Liver (tissue), 9 donors: Measurements from ENCODE around the gene KLF15. TPM values are rescaled to one million over a fixed set of nuclear protein-coding genes. Genes with fewer than 3 reads are reported as not detected.

Source experiments
- DNase-seq: peaks from one replicate; pipeline ENCODE4 v3.0.0-alpha.2; 2017; ENCODE audit warnings: low spot score
- H3K27ac ChIP-seq, 2 donors: one replicate each; pipeline ENCODE4 v1.7.0; 2013; ENCODE audit warnings: inconsistent platforms in 2 of 2, low read length in 2 of 2, control low read depth in 1 of 2, low read depth in 1 of 2, mild to moderate bottlenecking in 1 of 2
- H3K27me3 ChIP-seq, 4 donors: one replicate each; pipeline versions ENCODE4 v1.6.1 to v1.7.0; 2013; ENCODE audit warnings: low read length in 3 of 4, inconsistent platforms in 1 of 4, mild to moderate bottlenecking in 1 of 4, moderate library complexity in 1 of 4; ENCODE audit not compliant: control insufficient read depth in 4 of 4, insufficient read depth in 4 of 4
- H3K36me3 ChIP-seq, 4 donors: one replicate each; pipeline versions ENCODE4 v1.6.1 to v1.7.0; 2013; ENCODE audit warnings: low read length in 3 of 4, mild to moderate bottlenecking in 3 of 4, low read depth in 1 of 4, moderate library complexity in 1 of 4; ENCODE audit not compliant: control insufficient read depth in 4 of 4, insufficient read depth in 3 of 4
- H3K4me1 ChIP-seq, 4 donors: one replicate each; pipeline versions ENCODE4 v1.6.1 to v1.7.0; 2013; ENCODE audit warnings: low read length in 3 of 4, mild to moderate bottlenecking in 3 of 4, moderate library complexity in 1 of 4; ENCODE audit not compliant: control insufficient read depth in 4 of 4, insufficient read depth in 4 of 4
- H3K4me3 ChIP-seq, 3 donors: one replicate each; pipeline versions ENCODE4 v1.6.1 to v1.7.0; 2013; ENCODE audit warnings: low read length in 3 of 3, control low read depth in 1 of 3, low read depth in 1 of 3, mild to moderate bottlenecking in 1 of 3
- H3K9ac ChIP-seq, 2 donors: one replicate each; pipeline ENCODE4 v1.7.0; 2013; ENCODE audit warnings: low read length in 2 of 2, mild to moderate bottlenecking in 2 of 2, moderate library complexity in 2 of 2, control low read depth in 1 of 2, low read depth in 1 of 2
- H3K9me3 ChIP-seq, 4 donors: one replicate each; pipeline versions ENCODE4 v1.6.1 to v1.7.0; 2013; ENCODE audit warnings: low read length in 3 of 4; ENCODE audit not compliant: control insufficient read depth in 4 of 4
- ATF3 ChIP-seq: IDR thresholded peaks from 2 replicates; pipeline ENCODE4 v1.6.1; 2016; ENCODE audit warnings: antibody characterized with exemption
- EGR1 ChIP-seq, 2 donors: IDR thresholded peaks; 2 replicates each; pipeline ENCODE4 v1.6.1; 2016 to 2018; ENCODE audit warnings: antibody characterized with exemption in 2 of 2, low read depth in 2 of 2
- FOXA1 ChIP-seq: IDR thresholded peaks from 2 replicates; pipeline ENCODE4 v1.6.1; 2016; ENCODE audit warnings: antibody characterized with exemption
- FOXA2 ChIP-seq: IDR thresholded peaks from 2 replicates; pipeline ENCODE4 v1.6.1; 2016; ENCODE audit warnings: antibody characterized with exemption
- GABPA ChIP-seq, 2 donors: IDR thresholded peaks in 1 of 2; conservative IDR thresholded peaks in 1 of 2; 2 replicates each; pipeline ENCODE4 v1.6.1; 2016; ENCODE audit warnings: antibody characterized with exemption in 2 of 2, mild to moderate bottlenecking in 1 of 2, moderate library complexity in 1 of 2
- HNF4A ChIP-seq, 2 donors: conservative IDR thresholded peaks; 2 replicates each; pipeline ENCODE4 v1.6.1; 2016; ENCODE audit warnings: antibody characterized with exemption in 2 of 2, mild to moderate bottlenecking in 2 of 2
- JUND ChIP-seq, 2 donors: IDR thresholded peaks; 2 replicates each; pipeline ENCODE4 v1.6.1; 2016; ENCODE audit warnings: antibody characterized with exemption in 2 of 2
- NR2F2 ChIP-seq: IDR thresholded peaks from 2 replicates; pipeline ENCODE4 v1.6.1; 2016; ENCODE audit warnings: antibody characterized with exemption
- RAD21 ChIP-seq, 2 donors: IDR thresholded peaks; 2 replicates each; pipeline ENCODE4 v1.6.1; 2016; ENCODE audit warnings: antibody characterized with exemption in 2 of 2, mild to moderate bottlenecking in 2 of 2
- REST ChIP-seq: IDR thresholded peaks from 2 replicates; pipeline ENCODE4 v1.6.1; 2016; ENCODE audit warnings: antibody characterized with exemption, mild to moderate bottlenecking
- RXRA ChIP-seq, 2 donors: IDR thresholded peaks; 2 replicates each; pipeline ENCODE4 v1.6.1; 2017 to 2018; ENCODE audit warnings: antibody characterized with exemption in 2 of 2, mild to moderate bottlenecking in 1 of 2
- SP1 ChIP-seq: IDR thresholded peaks from 2 replicates; pipeline ENCODE4 v1.6.1; 2018; ENCODE audit warnings: antibody characterized with exemption, mild to moderate bottlenecking
- TAF1 ChIP-seq: conservative IDR thresholded peaks from 2 replicates; pipeline ENCODE4 v1.6.1; 2016; ENCODE audit warnings: antibody characterized with exemption, mild to moderate bottlenecking
- YY1 ChIP-seq: IDR thresholded peaks from 2 replicates; pipeline ENCODE4 v1.6.1; 2016; ENCODE audit warnings: antibody characterized with exemption, mild to moderate bottlenecking
- WGBS: extraction: QIAGEN DNeasy Blood & Tissue Kit; methylation state at CpG from one replicate; pipeline ENCODE4 v1.1.7; 2013; 5-methylcytosine and 5-hydroxymethylcytosine counted together
- polyA plus RNA-seq, 2 donors: library from polyadenylated mRNA; stranded (reverse) in 1 of 2; unstranded in 1 of 2; fragments of 200-250 nt in 1 of 2; fragments of >200 nt in 1 of 2; fragmentation: Nextera tagmentation in 1 of 2; extraction: Ambion mirVana in 1 of 2; gene quantifications; one replicate each; pipeline versions ENCODE4 v1.2.1 to v1.2.3, GENCODE V29; 2013 to 2015
- total RNA-seq, 2 donors: library from RNA; depleted of rRNA; stranded (reverse); fragments of >200 nt; gene quantifications; one replicate each; pipeline ENCODE4 v1.2.3, GENCODE V29; 2014
- TF ChIP-seq, protein P1 (sequence below): IDR thresholded peaks from 2 replicates; pipeline ENCODE4 v1.6.1; 2016; ENCODE audit warnings: antibody characterized with exemption
- donor health status: healthy.
- donor health status: healthy.
- donor health status: healthy.
- donor health status: healthy.
- donor health status: healthy.

KLF15 gene
- total and polyA plus RNA-seq, 4 donors = 21.4 to 103 (median 49.3) TPM

DNA sequence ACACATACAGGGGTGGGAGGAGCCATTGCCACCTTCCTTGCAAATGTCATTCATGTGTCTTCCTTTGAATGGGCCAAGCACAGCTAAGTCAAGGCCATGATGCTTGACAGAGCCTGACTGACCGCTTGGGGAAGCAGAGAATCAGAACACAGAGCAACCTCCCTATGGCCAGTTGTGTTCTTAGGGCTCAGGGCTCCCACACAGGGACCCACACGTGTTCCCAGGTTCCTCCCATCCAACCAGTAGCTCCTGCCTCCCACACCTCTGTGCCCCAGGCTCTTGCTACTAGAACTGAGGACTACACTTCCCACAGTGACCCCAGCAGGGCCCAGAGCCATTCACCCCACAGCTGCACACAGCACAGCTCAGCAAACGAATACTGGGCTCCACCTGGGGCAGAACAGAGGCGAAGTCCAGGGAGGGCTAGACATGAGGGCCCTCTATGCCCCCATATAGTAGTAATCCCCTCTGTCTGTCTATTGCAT lies 42.9 kb downstream of the KLF15 start:
- DNase-seq = no peak
- 67% methylated on average over 4 of the region's 4 CpGs for WGBS

GRCh38 chr3:126313580-126314304 lies 43.5 kb downstream of the KLF15 start:
- 83% methylated on average over 6 of the region's 6 CpGs for WGBS
- TF ChIP-seq EGR1 (IDR thresholded peaks at IDR 0.05; ENCODE audit: low read depth in 2 of 2) (no peak), YY1 (no peak), GABPA (IDR thresholded peaks at IDR 0.05 in 1 of 2, conservative IDR thresholded peaks at IDR 0.05 in 1 of 2) (no peak), ATF3 (no peak)
- no peak for DNase-seq

More for the DNA sequence above, 42.9 kb downstream of the KLF15 start:
- Histone ChIP-seq H3K36me3 (no peaks in the 10 kb centered on the region), H3K27ac (no peak overlapping the region), H3K9ac (no peak overlapping the region), H3K4me3 (no peak overlapping the region), H3K27me3 (no peaks in the 10 kb centered on the region), H3K9me3 (no peaks in the 10 kb centered on the region), H3K4me1 (no peaks in the 10 kb centered on the region)
- TF ChIP-seq EGR1 (IDR thresholded peaks at IDR 0.05; ENCODE audit: low read depth in 2 of 2) = no peak

DNA sequence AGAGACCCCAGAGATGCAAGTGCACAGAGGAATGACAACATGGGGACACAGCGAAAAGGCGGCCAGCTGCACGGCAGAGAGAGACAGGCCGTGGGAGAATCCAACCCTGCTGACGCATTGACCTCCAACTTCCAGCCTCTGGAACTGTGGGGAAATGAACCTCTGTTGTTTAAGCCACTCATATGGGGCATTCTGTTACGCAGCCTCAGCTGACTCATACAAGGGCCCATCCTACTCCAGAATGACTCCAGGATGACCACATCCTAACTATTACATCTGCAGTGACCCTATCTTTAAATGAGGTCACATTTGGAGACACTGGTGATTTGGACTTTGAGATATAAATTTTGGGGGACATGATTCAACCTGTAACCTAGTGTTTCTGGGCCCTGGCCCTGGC lies 44.0 kb downstream of the KLF15 start:
- no peaks in the 10 kb centered on the region for H3K9me3 ChIP-seq
- H3K9ac ChIP-seq = no peak overlapping the region
- TF ChIP-seq GABPA (IDR thresholded peaks at IDR 0.05 in 1 of 2, conservative IDR thresholded peaks at IDR 0.05 in 1 of 2) = no peak
- no peak for TF ChIP-seq HNF4A (conservative IDR thresholded peaks at IDR 0.05)
- no peak for TF ChIP-seq SP1
- no peak for TF ChIP-seq EGR1 (IDR thresholded peaks at IDR 0.05; ENCODE audit: low read depth in 2 of 2)
- TF ChIP-seq NR2F2 = no peak
- no peak for TF ChIP-seq TAF1
- H3K4me1 ChIP-seq = no peaks in the 10 kb centered on the region
- H3K4me3 ChIP-seq = no peak overlapping the region
- H3K27ac ChIP-seq = no peak overlapping the region
- 97% methylated on average over 6 of the region's 6 CpGs for WGBS
- no peaks in the 10 kb centered on the region for H3K27me3 ChIP-seq
- no peaks in the 10 kb centered on the region for H3K36me3 ChIP-seq
- DNase-seq = no peak

More at GRCh38 chr3:126313580-126314304, 43.5 kb downstream of the KLF15 start:
- Histone ChIP-seq H3K9me3 (no peaks in the 10 kb centered on the region), H3K27me3 (no peaks in the 10 kb centered on the region), H3K27ac (no peak overlapping the region), H3K36me3 (no peaks in the 10 kb centered on the region), H3K4me3 (no peak overlapping the region), H3K9ac (no peak overlapping the region), H3K4me1 (no peaks in the 10 kb centered on the region)

GRCh38 chr3:126312341-126312740 lies 44.9 kb downstream of the KLF15 start:
- no peaks in the 10 kb centered on the region for H3K27me3 ChIP-seq
- no peaks in the 10 kb centered on the region for H3K4me1 ChIP-seq
- H3K36me3 ChIP-seq = no peaks in the 10 kb centered on the region
- H3K27ac ChIP-seq = no peak overlapping the region
- TF ChIP-seq, protein P1, sequence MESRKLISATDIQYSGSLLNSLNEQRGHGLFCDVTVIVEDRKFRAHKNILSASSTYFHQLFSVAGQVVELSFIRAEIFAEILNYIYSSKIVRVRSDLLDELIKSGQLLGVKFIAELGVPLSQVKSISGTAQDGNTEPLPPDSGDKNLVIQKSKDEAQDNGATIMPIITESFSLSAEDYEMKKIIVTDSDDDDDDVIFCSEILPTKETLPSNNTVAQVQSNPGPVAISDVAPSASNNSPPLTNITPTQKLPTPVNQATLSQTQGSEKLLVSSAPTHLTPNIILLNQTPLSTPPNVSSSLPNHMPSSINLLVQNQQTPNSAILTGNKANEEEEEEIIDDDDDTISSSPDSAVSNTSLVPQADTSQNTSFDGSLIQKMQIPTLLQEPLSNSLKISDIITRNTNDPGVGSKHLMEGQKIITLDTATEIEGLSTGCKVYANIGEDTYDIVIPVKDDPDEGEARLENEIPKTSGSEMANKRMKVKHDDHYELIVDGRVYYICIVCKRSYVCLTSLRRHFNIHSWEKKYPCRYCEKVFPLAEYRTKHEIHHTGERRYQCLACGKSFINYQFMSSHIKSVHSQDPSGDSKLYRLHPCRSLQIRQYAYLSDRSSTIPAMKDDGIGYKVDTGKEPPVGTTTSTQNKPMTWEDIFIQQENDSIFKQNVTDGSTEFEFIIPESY = no peak
- TF ChIP-seq GABPA (IDR thresholded peaks at IDR 0.05 in 1 of 2, conservative IDR thresholded peaks at IDR 0.05 in 1 of 2) (no peak), YY1 (no peak), ATF3 (no peak), FOXA1 (no peak), RAD21 (IDR thresholded peaks at IDR 0.05) (no peak), NR2F2 (no peak), TAF1 (no peak), SP1 (no peak), RXRA (IDR thresholded peaks at IDR 0.05) (no peak), REST (no peak), FOXA2 (no peak), JUND (IDR thresholded peaks at IDR 0.05) (no peak)
- WGBS = 98% methylated on average over 7 of the region's 7 CpGs
- H3K9ac ChIP-seq = no peak overlapping the region
- H3K9me3 ChIP-seq = no peaks in the 10 kb centered on the region
- no peak overlapping the region for H3K4me3 ChIP-seq
- DNase-seq = no peak
